ENCODE results near the gene PADI1. TPM values are rescaled to one million over a fixed set of nuclear protein-coding genes. Genes with fewer than 3 reads are reported as not detected.
A peak's percentile ranks its signal among the peaks of the same experiment; 100 is the strongest.

The PADI1 gene
- total RNA-seq, 1 experiment from 2014 or later: 0.37 TPM

DNA sequence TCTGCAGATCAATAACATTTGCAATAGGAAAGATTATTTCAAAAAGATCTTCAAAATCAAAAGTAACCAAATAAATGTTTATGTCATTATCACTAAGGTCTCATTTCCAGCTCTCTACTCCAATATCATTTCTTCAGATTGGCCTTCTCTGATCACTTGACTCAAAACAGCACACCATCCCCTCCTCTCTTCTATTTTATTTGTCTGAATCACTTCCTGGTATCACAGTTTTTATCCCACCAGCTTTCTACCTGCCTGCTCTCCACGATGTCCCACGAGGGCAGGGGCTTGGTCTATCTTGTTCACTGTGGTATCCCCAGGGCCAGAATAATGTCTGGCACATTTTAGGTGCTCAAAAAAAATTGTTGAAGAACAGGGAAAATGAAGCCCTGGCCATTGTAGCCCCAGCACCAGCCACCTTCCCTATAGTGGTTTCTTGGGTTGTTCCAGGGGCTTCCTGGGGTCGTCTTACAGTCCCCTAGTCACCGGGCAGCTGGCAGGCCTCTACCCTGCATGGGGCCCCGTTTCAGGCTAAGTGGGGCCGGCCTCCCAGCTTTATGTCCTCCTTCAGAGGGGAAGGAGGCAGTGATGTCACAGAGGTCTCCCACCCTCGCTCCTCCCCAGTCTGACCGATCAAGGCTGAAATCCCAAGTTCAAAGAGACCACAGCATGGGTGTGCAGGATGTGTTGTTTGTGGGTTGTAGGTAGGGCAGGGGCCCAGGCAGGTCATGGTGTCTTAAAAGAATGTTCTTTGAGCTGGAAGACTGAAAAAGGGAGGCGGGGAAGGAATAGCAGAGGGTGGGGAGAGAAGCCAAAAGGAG lies 3.5 kb upstream of the PADI1 start:
- DNase-seq (ENCODE audit: low read depth, low spot score) (no peak), ATAC-seq (peak; percentile 67)
- POLR2A ChIA-PET: interaction anchor here (1.2 kb wide), 1 partner anchor 32 kb away, joined by 3 read pairs; no protein-coding TSS in a partner anchor
- no TSS peak for BruUV-seq (replicated peaks)
- no peak overlapping the region for H3K4me3 ChIP-seq (replicated peaks in 1 of 2; ENCODE audit: low read depth in 1 of 2, low read length in 2 of 2)
- intact Hi-C loops (cut with micrococcal nuclease): no loop called here
- H4K20me1 ChIP-seq (ENCODE audit: insufficient read depth): no peaks in the 10 kb centered on the region
- no peaks in the 10 kb centered on the region for H3K36me3 ChIP-seq (ENCODE audit: control insufficient read depth in 1 of 2, insufficient read depth in 2 of 2, low read length in 2 of 2)
- peaks cover 6 to 29% of the 10 kb centered on the region in 2 experiments; a peak in 3 of 4 replicates for H3K4me1 ChIP-seq (ENCODE audit: control insufficient read depth in 1 of 2, insufficient read depth in 2 of 2, low read length in 2 of 2)
- no peaks in the 10 kb centered on the region for H3K9me3 ChIP-seq (ENCODE audit: control insufficient read depth in 1 of 2, insufficient read depth in 1 of 2, low read depth in 1 of 2, low read length in 2 of 2)
- H3K9me2 ChIP-seq (ENCODE audit: insufficient read depth): no peaks in the 10 kb centered on the region
- CTCF ChIA-PET: no interaction called here
- H2AFZ ChIP-seq (ENCODE audit: low read depth, low read length, poor library complexity, severe bottlenecking): no peak overlapping the region
- no peaks in the 10 kb centered on the region for H3K27me3 ChIP-seq (ENCODE audit: insufficient read depth, low read length)
- H3K9ac ChIP-seq (ENCODE audit: low read length): no peak overlapping the region
- TF ChIP-seq CBX3 (IDR thresholded peaks at IDR 0.05; ENCODE audit: low read depth): no peak
- TF ChIP-seq, protein P1, sequence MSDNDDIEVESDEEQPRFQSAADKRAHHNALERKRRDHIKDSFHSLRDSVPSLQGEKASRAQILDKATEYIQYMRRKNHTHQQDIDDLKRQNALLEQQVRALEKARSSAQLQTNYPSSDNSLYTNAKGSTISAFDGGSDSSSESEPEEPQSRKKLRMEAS (IDR thresholded peaks at IDR 0.05): no peak
- TF ChIP-seq CEBPB (IDR thresholded peaks at IDR 0.05; ENCODE audit: low read depth): no peak
- no peak overlapping the region for H3K27ac ChIP-seq (ENCODE audit: low read depth, low read length)
- H3K79me2 ChIP-seq (ENCODE audit: insufficient read depth, low read length): no peaks in the 10 kb centered on the region
- peak overlapping the region; percentile 26; the same call in 1 of the 2 replicates for H3K4me2 ChIP-seq (ENCODE audit: low read length)
- RAD21 ChIA-PET (ENCODE audit: low non-redundant PET in 1 of 2, low total read pairs in 2 of 2, uncharacterized antibody in 2 of 2, unreplicated experiment in 2 of 2): no interaction called here

DNA sequence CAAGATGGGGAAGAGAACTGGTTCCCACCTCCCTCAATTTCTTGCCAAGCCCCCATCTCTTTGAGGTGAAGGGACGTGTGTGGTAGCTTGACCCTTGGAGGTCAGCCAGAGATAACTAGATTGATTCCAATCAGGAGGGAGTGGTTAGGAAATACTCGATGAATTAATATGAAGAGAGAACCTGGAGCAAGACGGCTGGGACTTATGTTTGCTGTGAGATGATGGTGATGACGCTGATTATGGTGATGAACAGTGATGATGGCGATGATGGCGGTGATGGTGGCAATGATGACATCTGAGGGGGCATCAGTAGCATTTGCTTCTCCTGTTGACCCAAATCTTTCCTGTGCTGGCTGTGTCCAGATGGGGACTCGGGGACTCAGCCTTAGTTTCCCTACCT lies 724 bp downstream of the PADI1 start:
- Histone ChIP-seq H3K27ac (ENCODE audit: low read depth, low read length) (no peak overlapping the region), H3K9ac (ENCODE audit: low read length) (no peak overlapping the region), H3K36me3 (ENCODE audit: control insufficient read depth in 1 of 2, insufficient read depth in 2 of 2, low read length in 2 of 2) (no peaks in the 10 kb centered on the region), H3K79me2 (ENCODE audit: insufficient read depth, low read length) (no peaks in the 10 kb centered on the region), H3K9me2 (ENCODE audit: insufficient read depth) (no peaks in the 10 kb centered on the region), H3K9me3 (ENCODE audit: control insufficient read depth in 1 of 2, insufficient read depth in 1 of 2, low read depth in 1 of 2, low read length in 2 of 2) (no peaks in the 10 kb centered on the region), H3K4me2 (ENCODE audit: low read length) (no peak overlapping the region), H4K20me1 (ENCODE audit: insufficient read depth) (no peaks in the 10 kb centered on the region), H3K27me3 (ENCODE audit: insufficient read depth, low read length) (no peaks in the 10 kb centered on the region), H3K4me3 (replicated peaks in 1 of 2; ENCODE audit: low read depth in 1 of 2, low read length in 2 of 2) (no peak overlapping the region), H3K4me1 (ENCODE audit: control insufficient read depth in 1 of 2, insufficient read depth in 2 of 2, low read length in 2 of 2) (peaks cover 23 to 54% of the 10 kb centered on the region in 2 experiments), H2AFZ (ENCODE audit: low read depth, low read length, poor library complexity, severe bottlenecking) (no peak overlapping the region)
- TF ChIP-seq EZH2 (IDR thresholded peaks at IDR 0.05) (no peak), SIN3A (IDR thresholded peaks at IDR 0.05; ENCODE audit: low read depth) (no peak), POLR2A (IDR thresholded peaks at IDR 0.05; ENCODE audit: borderline replicate concordance, extremely low read depth, insufficient read depth, insufficient read length) (no peak)
- ChIA-PET RAD21 (ENCODE audit: low non-redundant PET in 1 of 2, low total read pairs in 2 of 2, uncharacterized antibody in 2 of 2, unreplicated experiment in 2 of 2) (no interaction called here), CTCF (no interaction called here), POLR2A (no interaction called here)
- DNase-seq (ENCODE audit: low read depth, low spot score) (no peak), ATAC-seq (no peak)
- intact Hi-C loops (cut with micrococcal nuclease): no loop called here
- BruUV-seq (replicated peaks): no TSS peak
